A549 (cell line): ENCODE results near the gene BIN1. TPM values are rescaled to one million over a fixed set of nuclear protein-coding genes. Genes with fewer than 3 reads are reported as not detected.
A peak's percentile ranks its signal among the peaks of the same experiment; 100 is the strongest.

Experiments
- ATAC-seq, 2 experiments: fragments of 200-7000 bp in 1 of 2; fragments of >200 bp in 1 of 2; cut with Nextera tagmentation in 1 of 2; cut with Tn5 transposase in 1 of 2; 3 replicates each; pipeline versions ENCODE4 v1.8.0 to v1.9.1; 2018 to 2020; ENCODE audit warnings: mild to moderate bottlenecking in 1 of 2, moderate library complexity in 1 of 2
- CTCF ChIA-PET: fragments of 300-600 bp; sonication (Branson Sonifier 250); formaldehyde crosslinking; extraction: SDS; loops from one replicate; lab custom pipeline; 2021; ENCODE audit warnings: antibody characterized with exemption, inconsistent platforms; lab: Yijun Ruan, JAX
- POLR2A ChIA-PET: fragments of 350-600 bp; formaldehyde crosslinking; extraction: SDS; loops from one replicate; lab custom pipeline; 2021; ENCODE audit warnings: antibody characterized with exemption, inconsistent platforms; lab: Yijun Ruan, JAX
- DNase-seq, 2 experiments: peaks; one replicate each; pipeline versions ENCODE4 v3.0.0 to v3.0.0-alpha.2; 2011 to 2016; ENCODE audit warnings: low read depth in 1 of 2, low spot score in 1 of 2
- FAIRE-seq: peaks from 2 replicates; lab custom pipeline; 2011; peaks lifted over from hg19 to GRCh38; lab: Jason Lieb, UNC
- H3K27ac ChIP-seq, 2 experiments: fragments of >200 bp; sonication (Bioruptor Twin); formaldehyde crosslinking; 3 replicates each; pipeline ENCODE4 v1.5.1; 2016 to 2017
- H3K4me1 ChIP-seq: fragments of >200 bp; sonication (Bioruptor Twin); formaldehyde crosslinking; 3 replicates; pipeline ENCODE4 v1.6.1; 2016
- H3K4me2 ChIP-seq: fragments of >200 bp; sonication (Bioruptor Twin); formaldehyde crosslinking; 3 replicates; pipeline ENCODE4 v1.6.1; 2016
- H3K4me3 ChIP-seq: fragments of >200 bp; sonication (Bioruptor Twin); formaldehyde crosslinking; 3 replicates; pipeline ENCODE4 v1.5.1; 2016
- H3K9me3 ChIP-seq: fragments of >200 bp; sonication (Bioruptor Twin); formaldehyde crosslinking; 3 replicates; pipeline ENCODE4 v1.6.1; 2016
- CBX2 ChIP-seq: fragments of 200-600 bp; sonication (generic); IDR thresholded peaks from 2 replicates; pipeline ENCODE4 v1.6.1; 2016; ENCODE audit warnings: low read depth, mild to moderate bottlenecking, borderline replicate concordance
- CEBPB ChIP-seq, 2 experiments: fragments of >200 bp in 1 of 2; sonication (Bioruptor Twin) in 1 of 2; formaldehyde crosslinking in 1 of 2; IDR thresholded peaks; 2 replicates each; pipeline ENCODE4 v1.6.1; 2012 to 2016
- FOXS1 ChIP-seq: fragments of 250-450 bp; sonication (Bioruptor Pico); IDR thresholded peaks from 2 replicates; pipeline ENCODE4 v1.5.0; 2020; ENCODE audit warnings: mild to moderate bottlenecking, moderate library complexity
- GATA3 ChIP-seq: IDR thresholded peaks from 2 replicates; pipeline ENCODE4 v1.6.1; 2012; ENCODE audit warnings: borderline replicate concordance
- HDAC2 ChIP-seq: fragments of 200-600 bp; sonication (generic); IDR thresholded peaks from 2 replicates; pipeline ENCODE4 v1.6.1; 2016
- HEYL ChIP-seq: fragments of 250-450 bp; sonication (Bioruptor Pico); IDR thresholded peaks from 2 replicates; pipeline ENCODE4 v1.8.0; 2021; ENCODE audit warnings: mild to moderate bottlenecking, moderate library complexity
- JUNB ChIP-seq: fragments of >200 bp; sonication (Bioruptor Twin); formaldehyde crosslinking; IDR thresholded peaks from 2 replicates; pipeline ENCODE4 v1.6.1; 2016
- KDM1A ChIP-seq: fragments of 200-600 bp; sonication (generic); IDR thresholded peaks from 2 replicates; pipeline ENCODE4 v1.6.1; 2016; ENCODE audit warnings: low read depth, mild to moderate bottlenecking
- KDM5A ChIP-seq: fragments of 200-600 bp; sonication (generic); IDR thresholded peaks from 2 replicates; pipeline ENCODE4 v1.6.1; 2016; ENCODE audit warnings: antibody characterized with exemption, mild to moderate bottlenecking
- MAZ ChIP-seq: fragments of 150-350 bp; IDR thresholded peaks from 2 replicates; pipeline ENCODE4 v1.6.1; 2014; ENCODE audit warnings: antibody characterized with exemption, low read depth, low read length, borderline replicate concordance
- NR3C1 ChIP-seq: fragments of >200 bp; sonication (Bioruptor Twin); formaldehyde crosslinking; IDR thresholded peaks from 3 replicates; pipeline ENCODE4 v1.6.1; 2017
- PHF8 ChIP-seq: fragments of 200-600 bp; sonication (generic); IDR thresholded peaks from 2 replicates; pipeline ENCODE4 v1.6.1; 2016; ENCODE audit warnings: low read depth, mild to moderate bottlenecking, antibody characterized with exemption, moderate library complexity, borderline replicate concordance
- RAD21 ChIP-seq, 2 experiments: fragments of >200 bp in 1 of 2; sonication (Bioruptor Twin) in 1 of 2; formaldehyde crosslinking in 1 of 2; IDR thresholded peaks in 1 of 2; conservative IDR thresholded peaks in 1 of 2; 2 replicates in 1 of 2; 3 replicates in 1 of 2; pipeline ENCODE4 v1.6.1; 2012 to 2018; ENCODE audit warnings: inconsistent platforms in 1 of 2
- RFX5 ChIP-seq: fragments of 450-650 bp; IDR thresholded peaks from 2 replicates; pipeline ENCODE4 v1.7.1; 2014; ENCODE audit warnings: antibody characterized with exemption, mild to moderate bottlenecking, moderate library complexity
- TP53 ChIP-seq: fragments of 250-450 bp; sonication (Bioruptor Pico); IDR thresholded peaks from 2 replicates; pipeline ENCODE4 v1.5.0; 2021; ENCODE audit warnings: mild to moderate bottlenecking, moderate library complexity
- WGBS: methylation state at CpG from one replicate; pipeline ENCODE4 v1.1.6; 2017; ENCODE audit errors: missing lambda C conversion rate; 5-methylcytosine and 5-hydroxymethylcytosine counted together
- polyA plus RNA-seq, 4 experiments: library from polyadenylated mRNA; depleted of rRNA in 3 of 4; stranded (reverse); fragments of >200 nt; fragmentation: RNase III in 1 of 4; extraction: RNeasy Plus Mini Kit Qiagen cat#74134 plus additional on column Dnase treatment in 1 of 4; gene quantifications; 2 replicates in 3 of 4; 3 replicates in 1 of 4; pipeline ENCODE4 v1.2.3, GENCODE V29; 2011 to 2017
- TF ChIP-seq, protein P1 (sequence below): fragments of 250-450 bp; sonication (Bioruptor Pico); IDR thresholded peaks from 2 replicates; pipeline ENCODE4 v1.5.0; 2020; ENCODE audit warnings: low read depth, mild to moderate bottlenecking, moderate library complexity
- TF ChIP-seq, protein P2 (sequence below): IDR thresholded peaks from 2 replicates; pipeline ENCODE4 v1.6.1; 2012
- TF ChIP-seq, protein P3 (sequence below): IDR thresholded peaks from 2 replicates; pipeline ENCODE4 v1.6.1; 2012; ENCODE audit warnings: low read depth, borderline replicate concordance

BIN1 gene
- polyA plus RNA-seq, 2 of the 4 experiments (the other 2 are of a cell fraction), result 15.5 to 34.1 TPM

DNA sequence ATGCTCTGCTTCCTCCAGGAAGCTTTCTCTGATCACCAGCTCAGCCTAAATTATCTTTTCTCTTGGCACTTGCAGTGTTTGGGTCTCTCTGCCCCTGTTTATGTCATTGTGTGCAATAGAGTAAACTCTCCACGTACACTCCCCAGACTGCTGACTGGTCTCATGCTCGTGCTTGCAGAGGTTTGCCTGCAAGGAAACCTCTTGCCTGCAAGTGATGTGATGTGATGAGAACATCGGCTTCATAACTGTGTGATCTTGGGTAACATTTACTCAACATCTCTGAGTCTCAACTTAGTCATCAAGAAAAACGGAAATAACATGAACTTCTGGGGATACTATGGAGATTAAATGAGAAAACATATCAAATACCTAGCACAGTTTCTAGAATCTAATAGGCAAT lies 92.3 kb downstream of the BIN1 start:
- Histone ChIP-seq H3K27ac (no peak overlapping the region), H3K4me2 (peak overlapping the region; percentile 8; the same call in 1 of the 3 replicates), H3K4me3 (no peak overlapping the region)
- peak; percentile 67 to 85 for ATAC-seq
- WGBS, result 5% methylated on average over 4 of the region's 4 CpGs
- POLR2A ChIA-PET, result no interaction called here
- no peak for FAIRE-seq
- TF ChIP-seq NR3C1, result no peak
- no peak for TF ChIP-seq FOXS1 (CRISPR knock-in tag)
- TF ChIP-seq KDM5A, result no peak
- TF ChIP-seq RAD21 (conservative IDR thresholded peaks at IDR 0.05 in 1 of 2, IDR thresholded peaks at IDR 0.05 in 1 of 2), result no peak
- no peak for TF ChIP-seq TP53
- TF ChIP-seq, protein P1, sequence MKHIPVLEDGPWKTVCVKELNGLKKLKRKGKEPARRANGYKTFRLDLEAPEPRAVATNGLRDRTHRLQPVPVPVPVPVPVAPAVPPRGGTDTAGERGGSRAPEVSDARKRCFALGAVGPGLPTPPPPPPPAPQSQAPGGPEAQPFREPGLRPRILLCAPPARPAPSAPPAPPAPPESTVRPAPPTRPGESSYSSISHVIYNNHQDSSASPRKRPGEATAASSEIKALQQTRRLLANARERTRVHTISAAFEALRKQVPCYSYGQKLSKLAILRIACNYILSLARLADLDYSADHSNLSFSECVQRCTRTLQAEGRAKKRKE (CRISPR knock-in tag), result no peak
- TF ChIP-seq, all 56 proteins: peak for 0
- Histone ChIP-seq H3K4me1 (peaks cover 12% of the 10 kb centered on the region; the same call in 2 of the 3 replicates), H3K9me3 (0 out of 3 replicates have a peak, but pooled peaks cover 4% of the 10 kb centered on the region)
- DNase-seq, result peak in 1 of 2 experiments; percentile 46
- CTCF ChIA-PET, result interaction anchor here (0.9 to 1.8 kb wide), 3 partner anchors 18 to 42 kb away, joined by 3 to 4 read pairs (median 4); no protein-coding TSS in a partner anchor

DNA sequence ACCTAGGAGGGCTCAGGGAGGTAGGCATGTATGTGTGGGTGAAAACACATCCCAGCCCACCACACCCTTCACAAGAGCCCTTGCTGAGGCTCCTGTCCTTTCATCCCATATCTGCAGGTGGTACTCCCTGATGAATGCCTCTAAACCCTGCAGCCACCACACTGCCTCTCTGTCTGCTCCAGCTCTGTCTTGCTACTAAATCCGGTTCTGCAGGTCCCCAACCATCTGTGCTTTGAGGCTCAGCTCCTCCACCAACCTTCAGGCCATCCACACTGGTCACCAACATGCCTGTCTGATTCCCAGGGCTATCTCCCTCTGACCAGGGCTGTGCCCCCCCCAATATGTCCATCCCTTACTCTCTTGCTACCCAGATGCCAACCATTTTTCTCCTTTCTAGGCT lies 92.7 kb downstream of the BIN1 start:
- Histone ChIP-seq H3K4me2 (no peak overlapping the region; the same call in 2 of the 3 replicates), H3K9me3 (0 out of 3 replicates have a peak, but pooled peaks cover 4% of the 10 kb centered on the region), H3K4me1 (peaks cover 12% of the 10 kb centered on the region; the same call in 2 of the 3 replicates), H3K4me3 (no peak overlapping the region), H3K27ac (no peak overlapping the region; a peak in 1 of 6 replicates)
- TF ChIP-seq HDAC2 (no peak), JUNB (no peak), KDM1A (no peak), CBX2 (no peak)
- TF ChIP-seq, protein P2, sequence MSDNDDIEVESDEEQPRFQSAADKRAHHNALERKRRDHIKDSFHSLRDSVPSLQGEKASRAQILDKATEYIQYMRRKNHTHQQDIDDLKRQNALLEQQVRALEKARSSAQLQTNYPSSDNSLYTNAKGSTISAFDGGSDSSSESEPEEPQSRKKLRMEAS, result no peak
- TF ChIP-seq, protein P3, sequence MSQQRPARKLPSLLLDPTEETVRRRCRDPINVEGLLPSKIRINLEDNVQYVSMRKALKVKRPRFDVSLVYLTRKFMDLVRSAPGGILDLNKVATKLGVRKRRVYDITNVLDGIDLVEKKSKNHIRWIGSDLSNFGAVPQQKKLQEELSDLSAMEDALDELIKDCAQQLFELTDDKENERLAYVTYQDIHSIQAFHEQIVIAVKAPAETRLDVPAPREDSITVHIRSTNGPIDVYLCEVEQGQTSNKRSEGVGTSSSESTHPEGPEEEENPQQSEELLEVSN, result no peak
- ChIA-PET CTCF (interaction anchor here (0.5 to 1.8 kb wide), 5 partner anchors 10 to 42 kb away, joined by 3 to 4 read pairs (median 3); no protein-coding TSS in a partner anchor), POLR2A (no interaction called here)
- ATAC-seq (peak in 1 of 2 experiments; percentile 40; a peak in 4 of 6 replicates), DNase-seq (no peak), FAIRE-seq (no peak)
- WGBS, result 22% methylated on average over 1 of the region's 1 CpG

DNA sequence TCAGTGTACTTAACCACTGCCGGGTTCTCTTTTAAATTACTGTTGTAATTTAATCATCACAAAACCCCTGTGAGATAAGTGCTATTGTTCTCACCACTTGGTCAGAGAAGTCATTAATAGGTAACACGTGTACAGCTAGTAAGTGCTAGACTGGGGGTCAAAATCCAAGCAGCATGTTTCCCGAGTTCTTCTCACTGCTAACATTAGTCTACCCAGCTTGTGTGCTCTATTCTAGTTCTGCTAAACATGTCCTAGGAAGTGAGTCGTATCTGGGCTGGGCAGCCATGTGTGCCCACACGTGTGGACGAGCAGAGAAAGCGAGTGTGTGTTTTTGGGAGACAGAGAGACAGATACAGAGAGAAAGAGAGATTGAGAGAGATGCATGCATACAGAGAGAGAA lies 94.1 kb downstream of the BIN1 start:
- ChIA-PET POLR2A (no interaction called here), CTCF (no interaction called here)
- ATAC-seq (no peak), DNase-seq (no peak), FAIRE-seq (no peak)
- H3K9me3 ChIP-seq, result 0 out of 3 replicates have a peak, but pooled peaks cover 4% of the 10 kb centered on the region
- no peak overlapping the region for H3K4me2 ChIP-seq
- H3K4me1 ChIP-seq, result peaks cover 13% of the 10 kb centered on the region; the same call in 2 of the 3 replicates
- H3K4me3 ChIP-seq, result no peak overlapping the region
- WGBS, result 60% methylated on average over 7 of the region's 7 CpGs
- TF ChIP-seq HEYL (CRISPR knock-in tag) (no peak), PHF8 (no peak), MAZ (no peak), GATA3 (no peak), RFX5 (no peak), CBX2 (no peak)
- no peak overlapping the region for H3K27ac ChIP-seq

DNA sequence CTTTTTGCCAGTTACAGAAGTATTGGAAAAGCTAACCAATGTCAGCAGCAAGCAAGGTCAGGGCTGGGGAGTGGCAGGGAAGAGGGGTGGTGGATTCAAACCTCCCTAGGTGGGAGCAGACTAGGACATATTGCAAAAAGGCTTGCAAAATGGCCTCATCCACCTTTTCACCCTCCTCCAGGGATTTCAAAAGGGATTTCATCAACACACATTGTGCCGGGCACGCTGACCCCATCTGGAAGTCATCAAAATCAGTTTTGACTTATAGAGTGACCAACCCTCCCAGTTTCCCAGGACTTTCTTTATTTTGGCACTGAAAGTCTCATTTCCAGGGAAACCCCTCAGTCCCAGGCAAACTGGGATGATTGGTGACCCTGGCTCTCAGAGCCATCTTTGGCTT lies 94.7 kb downstream of the BIN1 start:
- DNase-seq, result no peak
- TF ChIP-seq CEBPB (IDR thresholded peaks at IDR 0.05) (no peak), FOXS1 (CRISPR knock-in tag) (no peak)
- TF ChIP-seq, protein P1 (CRISPR knock-in tag), result no peak
- TF ChIP-seq, all 56 proteins: peak for 0
- ChIA-PET POLR2A (no interaction called here), CTCF (no interaction called here)
- Histone ChIP-seq H3K4me3 (no peak overlapping the region), H3K9me3 (0 out of 3 replicates have a peak, but pooled peaks cover 4% of the 10 kb centered on the region), H3K4me1 (peaks cover 19% of the 10 kb centered on the region; the same call in 2 of the 3 replicates), H3K27ac (no peak overlapping the region), H3K4me2 (no peak overlapping the region)
- no peak for FAIRE-seq
- ATAC-seq, result no peak
- WGBS, result 29% methylated on average over 2 of the region's 2 CpGs
